HEK293T (cell line): ENCODE measurements around the gene MINDY4.

Experiments
- ARNT ChIP-seq: fragments of 450-650 bp; IDR thresholded peaks from 2 replicates; pipeline ENCODE4 v1.6.1; 2017; ENCODE audit warnings: mild to moderate bottlenecking
- CTBP1 ChIP-seq: fragments of 450-650 bp; IDR thresholded peaks from 2 replicates; pipeline ENCODE4 v1.6.1; 2016; ENCODE audit warnings: borderline replicate concordance
- ELF4 ChIP-seq: fragments of 450-650 bp; IDR thresholded peaks from 2 replicates; pipeline ENCODE4 v1.6.1; 2017; ENCODE audit warnings: antibody characterized with exemption
- FOXA1 ChIP-seq: fragments of 450-650 bp; IDR thresholded peaks from 2 replicates; pipeline ENCODE4 v1.6.1; 2016; ENCODE audit warnings: mild to moderate bottlenecking
- FOXM1 ChIP-seq: fragments of 450-650 bp; IDR thresholded peaks from 2 replicates; pipeline ENCODE4 v1.6.1; 2017; ENCODE audit warnings: mild to moderate bottlenecking, borderline replicate concordance
- SUZ12 ChIP-seq: fragments of 450-650 bp; IDR thresholded peaks from 2 replicates; pipeline ENCODE4 v1.6.1; 2016; ENCODE audit warnings: mild to moderate bottlenecking

- no peak for TF ChIP-seq ARNT
- no peak for TF ChIP-seq CTBP1
- no peak for TF ChIP-seq SUZ12
- TF ChIP-seq ELF4: no peak
- no peak for TF ChIP-seq FOXM1
- no peak for TF ChIP-seq FOXA1
Measured at GRCh38 chr7:30863706-30864035, 92.5 kb downstream of the MINDY4 start.
